Measurements from ENCODE around the gene LIMA1.

GRCh38 chr12:50239355-50239891 lies 43.9 kb downstream of the LIMA1 start:
- TF ChIP-seq, protein P1, sequence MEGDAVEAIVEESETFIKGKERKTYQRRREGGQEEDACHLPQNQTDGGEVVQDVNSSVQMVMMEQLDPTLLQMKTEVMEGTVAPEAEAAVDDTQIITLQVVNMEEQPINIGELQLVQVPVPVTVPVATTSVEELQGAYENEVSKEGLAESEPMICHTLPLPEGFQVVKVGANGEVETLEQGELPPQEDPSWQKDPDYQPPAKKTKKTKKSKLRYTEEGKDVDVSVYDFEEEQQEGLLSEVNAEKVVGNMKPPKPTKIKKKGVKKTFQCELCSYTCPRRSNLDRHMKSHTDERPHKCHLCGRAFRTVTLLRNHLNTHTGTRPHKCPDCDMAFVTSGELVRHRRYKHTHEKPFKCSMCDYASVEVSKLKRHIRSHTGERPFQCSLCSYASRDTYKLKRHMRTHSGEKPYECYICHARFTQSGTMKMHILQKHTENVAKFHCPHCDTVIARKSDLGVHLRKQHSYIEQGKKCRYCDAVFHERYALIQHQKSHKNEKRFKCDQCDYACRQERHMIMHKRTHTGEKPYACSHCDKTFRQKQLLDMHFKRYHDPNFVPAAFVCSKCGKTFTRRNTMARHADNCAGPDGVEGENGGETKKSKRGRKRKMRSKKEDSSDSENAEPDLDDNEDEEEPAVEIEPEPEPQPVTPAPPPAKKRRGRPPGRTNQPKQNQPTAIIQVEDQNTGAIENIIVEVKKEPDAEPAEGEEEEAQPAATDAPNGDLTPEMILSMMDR (IDR thresholded peaks at IDR 0.05; ENCODE audit: poor library complexity, severe bottlenecking): no peak
- TF ChIP-seq POLR2AphosphoS5 (IDR thresholded peaks at IDR 0.05) (no peak), RAD21 (conservative IDR thresholded peaks at IDR 0.05) (no peak), EZH2 (IDR thresholded peaks at IDR 0.05; ENCODE audit: borderline replicate concordance, insufficient read depth, low read length, poor library complexity, severe bottlenecking) (no peak), REST (IDR thresholded peaks at IDR 0.05; ENCODE audit: borderline replicate concordance) (no peak), EP300 (conservative IDR thresholded peaks at IDR 0.05; ENCODE audit: poor library complexity, severe bottlenecking) (no peak)

Measured in neural cell (in vitro differentiated cells).